Left hindlimb (tissue), 1 donor: ENCODE data around the gene CNFN.

Experiments used
- DNase-seq: peaks from one replicate; pipeline ENCODE4 v3.0.0-alpha.2; 2018

CNFN gene

GRCh38 chr19:42370626-42371175 lies 19.4 kb downstream of the CNFN start:
- no peak for DNase-seq

- DNase-seq, result no peak
These were observed 20.0 kb downstream of the CNFN start for GRCh38 chr19:42370068-42370520.

- DNase-seq, result no peak
These were observed 20.5 kb downstream of the CNFN start for GRCh38 chr19:42369433-42370067.

GRCh38 chr19:42368765-42369164 lies 21.3 kb downstream of the CNFN start:
- no peak for DNase-seq

- no peak for DNase-seq
These were observed 21.7 kb downstream of the CNFN start for GRCh38 chr19:42368360-42368759.

- DNase-seq, result no peak
These were observed 22.2 kb downstream of the CNFN start for GRCh38 chr19:42367929-42368328.

GRCh38 chr19:42366673-42367072 lies 23.4 kb downstream of the CNFN start:
- peak; percentile 56 for DNase-seq

GRCh38 chr19:42363614-42364346 lies 26.3 kb downstream of the CNFN start:
- no peak for DNase-seq

GRCh38 chr19:42362891-42363440 lies 27.1 kb downstream of the CNFN start:
- peak; percentile 28 for DNase-seq

GRCh38 chr19:42362342-42362741 lies 27.8 kb downstream of the CNFN start:
- DNase-seq, result peak; percentile 10

- DNase-seq, result no peak
These were observed 28.6 kb downstream of the CNFN start for GRCh38 chr19:42361545-42361910.

GRCh38 chr19:42360787-42361544 lies 29.1 kb downstream of the CNFN start:
- no peak for DNase-seq

- DNase-seq, result no peak
These were observed 32.8 kb downstream of the CNFN start for GRCh38 chr19:42357290-42357689.

- DNase-seq, result no peak
These were observed 33.4 kb downstream of the CNFN start for GRCh38 chr19:42356686-42357085.

GRCh38 chr19:42355896-42356295 lies 34.2 kb downstream of the CNFN start:
- DNase-seq, result no peak

GRCh38 chr19:42353341-42354015 lies 36.6 kb downstream of the CNFN start:
- no peak for DNase-seq

- no peak for DNase-seq
These were observed 37.5 kb downstream of the CNFN start for GRCh38 chr19:42352301-42353259.

GRCh38 chr19:42351079-42351735 lies 38.9 kb downstream of the CNFN start:
- DNase-seq, result no peak

GRCh38 chr19:42350417-42350816 lies 39.7 kb downstream of the CNFN start:
- DNase-seq, result no peak

- no peak for DNase-seq
These were observed 40.6 kb downstream of the CNFN start for GRCh38 chr19:42349378-42350107.
